Kidney (tissue), 14 donors: ENCODE data around the gene CENPX. TPM values are rescaled to one million over a fixed set of nuclear protein-coding genes. Genes with fewer than 3 reads are reported as not detected.

Experiments used
- DNase-seq, 5 donors: peaks; one replicate each; pipeline ENCODE4 v3.0.0-alpha.2; 2013 to 2020
- FAIRE-seq: peaks from 2 replicates; lab custom pipeline; 2012; peaks lifted over from hg19 to GRCh38; lab: Jason Lieb, UNC
- H3K27ac ChIP-seq, 2 donors: one replicate each; pipeline ENCODE4 v1.7.0; 2013; ENCODE audit warnings: low read depth in 2 of 2, low read length in 2 of 2, inconsistent platforms in 1 of 2
- H3K27me3 ChIP-seq: one replicate; pipeline ENCODE4 v1.7.1; 2013; ENCODE audit warnings: low read length, inconsistent platforms; ENCODE audit not compliant: control insufficient read depth, insufficient read depth
- H3K36me3 ChIP-seq, 3 donors: one replicate each; pipeline versions ENCODE4 v1.7.0 to v1.7.1; 2013; ENCODE audit warnings: low read length in 3 of 3, control low read depth in 1 of 3, inconsistent platforms in 1 of 3; ENCODE audit not compliant: insufficient read depth in 3 of 3, control insufficient read depth in 2 of 3
- H3K4me1 ChIP-seq, 3 donors: one replicate each; pipeline versions ENCODE4 v1.7.0 to v1.7.1; 2013; ENCODE audit warnings: low read length in 3 of 3, inconsistent platforms in 1 of 3, low read depth in 1 of 3; ENCODE audit not compliant: control insufficient read depth in 2 of 3, insufficient read depth in 2 of 3
- H3K4me3 ChIP-seq, 3 donors: one replicate each; pipeline versions ENCODE4 v1.7.0 to v1.8.1; 2013; ENCODE audit warnings: low read length in 3 of 3, control low read depth in 1 of 3, inconsistent platforms in 1 of 3
- H3K9ac ChIP-seq, 3 donors: one replicate each; pipeline versions ENCODE4 v1.7.0 to v1.7.1; 2013; ENCODE audit warnings: low read length in 3 of 3, control low read depth in 1 of 3, inconsistent platforms in 1 of 3
- H3K9me3 ChIP-seq, 3 donors: one replicate each; pipeline versions ENCODE4 v1.7.0 to v1.7.1; 2013; ENCODE audit warnings: low read length in 3 of 3, control low read depth in 1 of 3, inconsistent platforms in 1 of 3; ENCODE audit not compliant: control insufficient read depth in 2 of 3, insufficient read depth in 1 of 3
- CTCF ChIP-seq: IDR thresholded peaks from 3 replicates; pipeline ENCODE4 v1.5.1; 2012; ENCODE audit warnings: mild to moderate bottlenecking, moderate library complexity, borderline replicate concordance; ENCODE audit not compliant: insufficient read depth; ENCODE audit errors: extremely low read depth
- intact Hi-C: fragments of 100-400 bp; cut with DNase I; formaldehyde crosslinking; loops from one replicate; pipeline ENCODE4 v1.11.1; 2022
- polyA plus RNA-seq: library from polyadenylated mRNA; stranded (reverse); fragments of 350-450 nt; fragmentation: Illumina TruSeq; extraction: RNeasy Lipid Tissue Mini Kit (QIAGEN cat#74804); gene quantifications from one replicate; pipeline ENCODE4 v1.2.3, GENCODE V29; 2014; ENCODE audit warnings: low read depth, low replicate concordance; ENCODE audit not compliant: insufficient read depth
- total RNA-seq: library from RNA; stranded (reverse); fragmentation: NEBNext Ultra II Directional; extraction: Animal tissue kit (Norgen Biotek cat#: 25700); gene quantifications from one replicate; pipeline ENCODE4 v1.2.1, GENCODE V29; 2021
- donor health status: control.
- donor health status: control.
- donor health status: control.
- donor health status: control.
- donor health status: control.
- donor health status: DM: yes; HTN: yes; CAD: no.
- donor health status: Normal renal cell carcinoma (clear cell type).

Gene CENPX
- total and polyA plus RNA-seq, 2 donors from 2014 or later: 36.9 to 93.2 TPM

GRCh38 chr17:82020572-82021106, 2.0 kb downstream of the CENPX start:
- H3K4me1 ChIP-seq: peaks cover 0 to 22% (median 6%) of the 10 kb centered on the region in 3 donors
- DNase-seq: no peak
- H3K4me3 ChIP-seq: no peak overlapping the region
- intact Hi-C loops: no loop called here
- H3K27ac ChIP-seq: no peak overlapping the region
- no peak overlapping the region for H3K9ac ChIP-seq
- H3K9me3 ChIP-seq: no peaks in the 10 kb centered on the region
- no peak for FAIRE-seq
- no peaks in the 10 kb centered on the region for H3K27me3 ChIP-seq
- no peaks in the 10 kb centered on the region for H3K36me3 ChIP-seq
- no peak for TF ChIP-seq CTCF

DNA sequence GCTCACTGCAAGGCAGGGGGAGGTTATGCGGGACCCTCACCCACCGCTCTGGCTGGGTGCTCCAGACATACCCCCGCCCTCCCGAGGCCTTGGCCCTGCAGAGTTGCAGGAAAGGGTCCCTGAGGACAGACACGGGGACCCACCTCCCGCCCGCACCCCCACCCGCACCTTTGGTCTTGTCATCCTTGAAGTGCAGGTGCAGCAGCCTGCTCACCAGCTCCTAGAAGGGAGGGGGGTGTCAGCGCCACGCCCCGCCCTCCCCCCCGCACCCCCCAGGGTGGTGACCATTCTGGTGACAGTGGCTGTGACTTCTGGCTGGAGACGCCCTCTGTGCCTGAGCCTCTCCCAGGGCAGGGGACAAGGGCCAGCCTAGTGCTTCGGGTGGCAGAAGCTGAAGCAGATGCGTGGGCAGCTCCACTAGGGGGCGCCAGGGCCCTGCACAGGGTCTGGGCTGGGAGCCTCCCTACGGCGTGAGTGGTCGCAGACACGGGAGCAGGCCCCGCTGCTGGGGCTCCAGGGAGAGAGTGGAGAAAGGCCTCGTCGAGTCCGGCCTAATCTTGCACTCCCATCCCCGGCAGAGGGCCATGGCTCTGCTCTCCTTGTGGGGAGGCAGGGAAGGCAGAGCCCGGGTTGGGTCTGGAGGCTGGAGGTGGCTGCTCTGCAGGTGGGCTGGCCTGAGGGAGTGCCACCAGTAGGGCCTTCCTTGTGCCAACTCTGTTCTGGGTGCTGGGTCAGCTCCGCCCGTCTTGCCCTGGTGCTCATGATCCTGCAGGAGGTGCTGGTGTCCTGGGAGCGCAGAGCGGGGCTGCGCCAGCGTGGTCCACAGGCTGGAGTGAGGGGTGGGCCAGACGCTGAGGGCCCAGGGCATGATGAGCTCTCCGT, 2.7 kb downstream of the CENPX start:
- no peak overlapping the region for H3K9ac ChIP-seq
- peak in 3 of 5 donors; percentile 51 to 84 (median 55) for DNase-seq
- FAIRE-seq: no peak
- no peaks in the 10 kb centered on the region for H3K27me3 ChIP-seq
- no peaks in the 10 kb centered on the region for H3K9me3 ChIP-seq
- peaks cover 0 to 22% (median 6%) of the 10 kb centered on the region in 3 donors for H3K4me1 ChIP-seq
- TF ChIP-seq CTCF: peak; percentile 46
- H3K27ac ChIP-seq: no peak overlapping the region
- H3K4me3 ChIP-seq: no peak overlapping the region
- H3K36me3 ChIP-seq: no peaks in the 10 kb centered on the region
- intact Hi-C loops: loop anchor here (10.0 kb wide), 1 partner anchor 55 kb away; the partner anchor contains the start of gene NOTUM

- no peak overlapping the region for H3K4me3 ChIP-seq
- peaks cover 0 to 21% (median 6%) of the 10 kb centered on the region in 3 donors for H3K4me1 ChIP-seq
- H3K27ac ChIP-seq: no peak overlapping the region
These were observed 3.5 kb downstream of the CENPX start for GRCh38 chr17:82018989-82019689.

More at GRCh38 chr17:82018989-82019689, 3.5 kb downstream of the CENPX start:
- Histone ChIP-seq H3K27me3 (no peaks in the 10 kb centered on the region), H3K36me3 (no peaks in the 10 kb centered on the region), H3K9ac (no peak overlapping the region), H3K9me3 (no peaks in the 10 kb centered on the region)
- TF ChIP-seq CTCF: no peak
- DNase-seq (no peak), FAIRE-seq (no peak)
- intact Hi-C loops: loop anchor here (10.0 kb wide), 1 partner anchor 54 kb away; the partner anchor contains the start of gene NOTUM
